HG03159 (cell line): ENCODE measurements around the gene FAR2.
"Not testable (repeated sequence)": the region's sequence is repeated elsewhere in the genome, so short reads cannot be mapped to it uniquely, and the experiment has no call there.

Experiments used
- ATAC-seq: cut with Tn5 transposase; IDR thresholded peaks from one replicate; pipeline ENCODE4 v1.9.1; 2021; ENCODE audit warnings: mild to moderate bottlenecking, moderate library complexity; ENCODE audit not compliant: unreplicated experiment

Gene FAR2

GRCh38 chr12:29273178-29273843, 124.2 kb downstream of the FAR2 start:
- ATAC-seq = no peak

- no peak for ATAC-seq
Observed at GRCh38 chr12:29275834-29276233, 126.8 kb downstream of the FAR2 start.

- ATAC-seq = no peak
Observed at GRCh38 chr12:29277231-29277630, 128.2 kb downstream of the FAR2 start.

GRCh38 chr12:29278673-29279420, 129.8 kb downstream of the FAR2 start:
- ATAC-seq = no peak

- no peak for ATAC-seq
Observed at GRCh38 chr12:29281371-29282005, 132.4 kb downstream of the FAR2 start.

- no peak for ATAC-seq
Observed at GRCh38 chr12:29282031-29282816, 133.1 kb downstream of the FAR2 start.

- ATAC-seq = no peak
Observed at GRCh38 chr12:29283969-29284700, 135.1 kb downstream of the FAR2 start.

- ATAC-seq = no peak
Observed at GRCh38 chr12:29286081-29286790, 137.2 kb downstream of the FAR2 start.

- ATAC-seq = no peak
Observed at GRCh38 chr12:29287622-29288021, 138.5 kb downstream of the FAR2 start.

- no peak for ATAC-seq
Observed at GRCh38 chr12:29288031-29288430, 139.0 kb downstream of the FAR2 start.

GRCh38 chr12:29290475-29290874, 141.4 kb downstream of the FAR2 start:
- not testable (repeated sequence) for ATAC-seq

- ATAC-seq = no peak
Observed at GRCh38 chr12:29291226-29291625, 142.1 kb downstream of the FAR2 start.

GRCh38 chr12:29299633-29300032, 150.6 kb downstream of the FAR2 start:
- ATAC-seq = peak; percentile 56

- ATAC-seq = no peak
Observed at GRCh38 chr12:29301114-29301513, 152.0 kb downstream of the FAR2 start.

- ATAC-seq = no peak
Observed at GRCh38 chr12:29304388-29304787, 155.3 kb downstream of the FAR2 start.

GRCh38 chr12:29306266-29306665, 157.2 kb downstream of the FAR2 start:
- ATAC-seq = no peak

- ATAC-seq = no peak
Observed at GRCh38 chr12:29306682-29307081, 157.6 kb downstream of the FAR2 start.

GRCh38 chr12:29309320-29309902, 160.3 kb downstream of the FAR2 start:
- ATAC-seq = no peak

GRCh38 chr12:29310899-29311298, 161.8 kb downstream of the FAR2 start:
- no peak for ATAC-seq

- no peak for ATAC-seq
Observed at GRCh38 chr12:29314416-29314815, 165.3 kb downstream of the FAR2 start.
